Ramos (cell line): ENCODE measurements around the gene APPBP2.
"Not testable (repeated sequence)": the region's sequence is repeated elsewhere in the genome, so short reads cannot be mapped to it uniquely, and the experiment has no call there.

Experiments used
- in situ Hi-C: fragments of 300-500 bp; cut with MboI; formaldehyde crosslinking; loops from one replicate; pipeline ENCODE4 v1.14.3; 2022; ENCODE audit warnings: low sequenced_read_pairs; ENCODE audit not compliant: unreplicated experiment

Gene APPBP2

GRCh38 chr17:60443713-60444112, 82.3 kb downstream of the APPBP2 start:
- in situ Hi-C loops = no loop called here

GRCh38 chr17:60442271-60443173, 83.5 kb downstream of the APPBP2 start:
- in situ Hi-C loops = no loop called here

GRCh38 chr17:60439501-60439900, 86.5 kb downstream of the APPBP2 start:
- in situ Hi-C loops = loop anchor here (10.0 kb wide), 1 partner anchor 305 kb away; no protein-coding TSS in a partner anchor

GRCh38 chr17:60436676-60437075, 89.4 kb downstream of the APPBP2 start:
- in situ Hi-C loops = loop anchor here (10.0 kb wide), 1 partner anchor 302 kb away; no protein-coding TSS in a partner anchor

GRCh38 chr17:60435244-60436167, 90.5 kb downstream of the APPBP2 start:
- in situ Hi-C loops = loop anchor here (10.0 kb wide), 1 partner anchor 301 kb away; no protein-coding TSS in a partner anchor

- in situ Hi-C loops = loop anchor here (10.0 kb wide), 1 partner anchor 299 kb away; no protein-coding TSS in a partner anchor
These were observed 92.7 kb downstream of the APPBP2 start for GRCh38 chr17:60433021-60433997.

- in situ Hi-C loops = loop anchor here (10.0 kb wide), 1 partner anchor 296 kb away; no protein-coding TSS in a partner anchor
These were observed 95.5 kb downstream of the APPBP2 start for GRCh38 chr17:60430561-60430960.

- in situ Hi-C loops = loop anchor here (10.0 kb wide), 1 partner anchor 216 kb away; no protein-coding TSS in a partner anchor
These were observed 97.6 kb downstream of the APPBP2 start for GRCh38 chr17:60428491-60428890.

- in situ Hi-C loops = loop anchor here (10.0 kb wide), 1 partner anchor 218 kb away; no protein-coding TSS in a partner anchor
These were observed 99.4 kb downstream of the APPBP2 start for GRCh38 chr17:60426596-60426995.

- in situ Hi-C loops = loop anchor here (10.0 kb wide), 1 partner anchor 219 kb away; no protein-coding TSS in a partner anchor
These were observed 100.4 kb downstream of the APPBP2 start for GRCh38 chr17:60425626-60426025.

GRCh38 chr17:60423865-60424264, 102.2 kb downstream of the APPBP2 start:
- in situ Hi-C loops = loop anchor here (10.0 kb wide), 1 partner anchor 221 kb away; no protein-coding TSS in a partner anchor

- in situ Hi-C loops = loop anchor here (10.0 kb wide), 1 partner anchor 223 kb away; no protein-coding TSS in a partner anchor
These were observed 103.8 kb downstream of the APPBP2 start, which contains the start of gene CHCT1 for GRCh38 chr17:60422162-60422665. CHCT1 (plus strand) TSS chr17:60422489; CDS start chr17:60422593, 104 bp downstream.

- in situ Hi-C loops = loop anchor here (10.0 kb wide), 1 partner anchor 223 kb away; no protein-coding TSS in a partner anchor
These were observed 104.5 kb downstream of the APPBP2 start for GRCh38 chr17:60421273-60422161.

- in situ Hi-C loops = loop anchor here (10.0 kb wide), 1 partner anchor 225 kb away; no protein-coding TSS in a partner anchor
These were observed 106.2 kb downstream of the APPBP2 start for GRCh38 chr17:60419875-60420274.

- in situ Hi-C loops = not testable (repeated sequence)
These were observed 107.0 kb downstream of the APPBP2 start for GRCh38 chr17:60419003-60419402.

GRCh38 chr17:60416368-60416925, 109.6 kb downstream of the APPBP2 start:
- in situ Hi-C loops = no loop called here

- in situ Hi-C loops = no loop called here
These were observed 110.9 kb downstream of the APPBP2 start for GRCh38 chr17:60415146-60415545.
